Measurements from ENCODE around the gene PHKA2.
A peak's percentile ranks its signal among the peaks of the same experiment; 100 is the strongest.

The PHKA2 gene

GRCh38 chrX:18997916-18998315 is 14.0 kb upstream of the PHKA2 start:
- ChIA-PET CTCF (no interaction called here), POLR2A (ENCODE audit: low non-redundant PET) (no interaction called here)
- H3K27ac ChIP-seq: no peak overlapping the region
- no peak for DNase-seq (ENCODE audit: low spot score)
- TF ChIP-seq CTCF (conservative IDR thresholded peaks at IDR 0.05; ENCODE audit: low read depth): no peak

GRCh38 chrX:18996536-18996935 is 12.6 kb upstream of the PHKA2 start:
- ChIA-PET POLR2A (ENCODE audit: low non-redundant PET) (interaction anchor here (0.6 kb wide), 1 partner anchor 375 kb away, joined by 6 read pairs; no protein-coding TSS in a partner anchor), CTCF (no interaction called here)
- no peak overlapping the region for H3K27ac ChIP-seq
- TF ChIP-seq CTCF (conservative IDR thresholded peaks at IDR 0.05; ENCODE audit: low read depth): no peak
- no peak for DNase-seq (ENCODE audit: low spot score)

- no peak overlapping the region for H3K27ac ChIP-seq
- ChIA-PET POLR2A (ENCODE audit: low non-redundant PET) (no interaction called here), CTCF (interaction anchor here (0.7 kb wide), 1 partner anchor 239 kb away, joined by 4 read pairs; no protein-coding TSS in a partner anchor)
- no peak for TF ChIP-seq CTCF (conservative IDR thresholded peaks at IDR 0.05; ENCODE audit: low read depth)
- peak; percentile 41 for DNase-seq (ENCODE audit: low spot score)
These were observed 11.3 kb upstream of the PHKA2 start for GRCh38 chrX:18995221-18995620.

GRCh38 chrX:18994713-18995112 is 10.8 kb upstream of the PHKA2 start:
- POLR2A ChIA-PET (ENCODE audit: low non-redundant PET): interaction anchor here (0.6 kb wide), 1 partner anchor 14 kb away, joined by 3 read pairs; no protein-coding TSS in a partner anchor
- H3K27ac ChIP-seq: no peak overlapping the region
- CTCF ChIA-PET: interaction anchor here (0.7 kb wide), 2 partner anchors 238 to 549 kb away, joined by 4 read pairs; no protein-coding TSS in a partner anchor
- no peak for TF ChIP-seq CTCF (conservative IDR thresholded peaks at IDR 0.05; ENCODE audit: low read depth)
- DNase-seq (ENCODE audit: low spot score): peak; percentile 45

GRCh38 chrX:18992829-18993228 is 8.9 kb upstream of the PHKA2 start:
- POLR2A ChIA-PET (ENCODE audit: low non-redundant PET): no interaction called here
- CTCF ChIA-PET: interaction anchor here (0.7 kb wide), 1 partner anchor 12 kb away, joined by 3 read pairs; no protein-coding TSS in a partner anchor
- no peak for TF ChIP-seq CTCF (conservative IDR thresholded peaks at IDR 0.05; ENCODE audit: low read depth)
- no peak for DNase-seq (ENCODE audit: low spot score)
- no peak overlapping the region for H3K27ac ChIP-seq

GRCh38 chrX:18985186-18985435 is 1.2 kb upstream of the PHKA2 start:
- ChIA-PET POLR2A (ENCODE audit: low non-redundant PET) (no interaction called here), CTCF (no interaction called here)
- peak overlapping the region; percentile 89 for H3K27ac ChIP-seq

More at GRCh38 chrX:18985186-18985435, 1.2 kb upstream of the PHKA2 start:
- no peak for DNase-seq (ENCODE audit: low spot score)
- no peak for TF ChIP-seq CTCF (conservative IDR thresholded peaks at IDR 0.05; ENCODE audit: low read depth)

Measured in RWPE1 (cell line).